Transverse colon (tissue), 4 donors: ENCODE measurements around the gene DOCK10. TPM values are rescaled to one million over a fixed set of nuclear protein-coding genes. Genes with fewer than 3 reads are reported as not detected.

ENCODE experiments used
- DNase-seq: peaks from one replicate; pipeline ENCODE4 v3.0.0-alpha.2; 2019
- H3K27ac ChIP-seq, 4 donors: fragments of 200-600 bp; sonication (generic); 2 replicates each; pipeline ENCODE4 v1.5.1; 2016 to 2018; ENCODE audit warnings: inconsistent platforms in 4 of 4
- H3K27me3 ChIP-seq: fragments of 200-600 bp; sonication (generic); 2 replicates; pipeline ENCODE4 v1.5.1; 2017; ENCODE audit warnings: inconsistent platforms
- H3K36me3 ChIP-seq, 4 donors: fragments of 200-600 bp; sonication (generic); 2 replicates each; pipeline ENCODE4 v1.5.1; 2017 to 2019; ENCODE audit warnings: inconsistent platforms in 4 of 4
- H3K4me1 ChIP-seq, 4 donors: fragments of 200-600 bp; sonication (generic); 2 replicates each; pipeline ENCODE4 v1.5.1; 2017 to 2020; ENCODE audit warnings: inconsistent platforms in 4 of 4
- H3K4me3 ChIP-seq, 4 donors: fragments of 200-600 bp; sonication (generic); 1 replicate in 1 of 4; 2 replicates in 3 of 4; pipeline versions ENCODE4 v1.5.1 to v1.6.1; 2017 to 2019; ENCODE audit warnings: inconsistent platforms in 4 of 4
- H3K9me3 ChIP-seq, 2 donors: fragments of 200-600 bp; sonication (generic); 2 replicates each; pipeline ENCODE4 v1.5.1; 2017 to 2019; ENCODE audit warnings: inconsistent platforms in 2 of 2
- CTCF ChIP-seq, 5 experiments: fragments of 200-600 bp in 3 of 5; fragments of 450-650 bp in 2 of 5; sonication (generic) in 3 of 5; IDR thresholded peaks; 1 replicate in 2 of 5; 2 replicates in 3 of 5; pipeline ENCODE4 v1.5.1; 2016 to 2017; ENCODE audit warnings: antibody characterized with exemption in 5 of 5, inconsistent platforms in 3 of 5, mild to moderate bottlenecking in 2 of 5, moderate library complexity in 1 of 5
- EP300 ChIP-seq: sonication (generic); formaldehyde crosslinking; IDR thresholded peaks from one replicate; pipeline ENCODE4 v1.6.1; 2017; ENCODE audit warnings: antibody characterized with exemption, low read depth
- POLR2A ChIP-seq: fragments of 450-650 bp; IDR thresholded peaks from one replicate; pipeline ENCODE4 v1.6.1; 2016; ENCODE audit warnings: antibody characterized with exemption, mild to moderate bottlenecking, moderate library complexity
- POLR2AphosphoS5 ChIP-seq, 3 donors: sonication (generic); formaldehyde crosslinking; IDR thresholded peaks; one replicate each; pipeline ENCODE4 v1.6.1; 2016; ENCODE audit warnings: antibody characterized with exemption in 3 of 3
- WGBS, 2 donors: methylation state at CpG; one replicate each; pipeline ENCODE4 v1.1.5; 2018; ENCODE audit warnings: low coverage in 1 of 2; 5-methylcytosine and 5-hydroxymethylcytosine counted together
- in situ Hi-C, 4 donors: fragments of 200-750 bp; cut with MboI; loops; one replicate each; pipeline versions ENCODE4 v1.15.0 to v1.15.1; 2017; ENCODE audit warnings: low sequenced_read_pairs in 3 of 4, low pct_ligation_motif_present in 1 of 4, low pct_unique_long_range_greater_than_20kb in 1 of 4
- intact Hi-C: fragments of 100-400 bp; cut with DNase I; formaldehyde crosslinking; loops from one replicate; pipeline ENCODE4 v1.15.1; 2023; ENCODE audit warnings: low total_unique reads
- total RNA-seq, 4 donors: library from RNA; depleted of rRNA; stranded (reverse); fragments of >200 nt; gene quantifications; one replicate each; pipeline ENCODE4 v1.1.0, GENCODE V29; 2016

The DOCK10 gene
- total RNA-seq, 4 donors from 2014 or later, result 5.2 to 64.7 (median 14.5) TPM

DNA sequence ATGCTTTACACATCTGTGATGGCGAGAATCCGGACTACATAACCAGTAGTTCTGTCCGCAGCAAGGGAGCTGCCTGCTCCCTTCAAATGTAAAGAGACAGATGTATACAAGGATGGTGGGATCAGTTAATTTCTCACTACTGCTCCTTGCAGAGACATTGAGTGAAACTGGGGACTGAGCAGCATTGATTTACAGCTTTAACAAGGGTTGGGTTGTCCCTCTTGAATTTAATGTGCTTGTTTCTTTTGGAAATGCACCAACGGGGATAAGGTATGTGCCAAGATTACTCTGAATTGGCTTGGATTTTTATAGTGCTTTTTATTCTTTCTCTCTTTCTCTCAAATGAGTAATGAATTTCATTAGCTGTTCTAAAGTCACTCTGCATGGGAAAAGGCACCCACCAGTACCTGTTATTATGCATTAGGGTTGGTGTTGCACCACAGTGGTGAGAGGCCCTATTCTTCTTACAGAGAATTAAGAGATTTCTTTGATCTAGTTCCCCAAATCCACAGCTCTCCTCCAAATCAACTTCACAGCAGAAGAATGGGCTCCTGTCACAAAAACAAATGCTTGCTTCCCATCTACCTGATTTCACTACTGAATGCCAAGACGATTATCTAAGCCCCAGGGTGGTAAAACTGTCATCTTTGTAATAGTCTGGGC, 107.6 kb downstream of the DOCK10 start:
- no peak for DNase-seq
- Histone ChIP-seq H3K27ac (no peak overlapping the region), H3K27me3 (no peaks in the 10 kb centered on the region), H3K4me1 (peaks cover 0 to 19% (median 3%) of the 10 kb centered on the region in 4 donors), H3K36me3 (no peaks in the 10 kb centered on the region), H3K4me3 (no peak overlapping the region), H3K9me3 (no peaks in the 10 kb centered on the region)
- 56 to 64% methylated on average over 5 of the region's 5 CpGs for WGBS, 2 donors
- TF ChIP-seq POLR2A (no peak), POLR2AphosphoS5 (IDR thresholded peaks at IDR 0.05) (no peak), CTCF (IDR thresholded peaks at IDR 0.05) (no peak), EP300 (no peak)
- in situ Hi-C loops (no loop called here), intact Hi-C loops (no loop called here)

DNA sequence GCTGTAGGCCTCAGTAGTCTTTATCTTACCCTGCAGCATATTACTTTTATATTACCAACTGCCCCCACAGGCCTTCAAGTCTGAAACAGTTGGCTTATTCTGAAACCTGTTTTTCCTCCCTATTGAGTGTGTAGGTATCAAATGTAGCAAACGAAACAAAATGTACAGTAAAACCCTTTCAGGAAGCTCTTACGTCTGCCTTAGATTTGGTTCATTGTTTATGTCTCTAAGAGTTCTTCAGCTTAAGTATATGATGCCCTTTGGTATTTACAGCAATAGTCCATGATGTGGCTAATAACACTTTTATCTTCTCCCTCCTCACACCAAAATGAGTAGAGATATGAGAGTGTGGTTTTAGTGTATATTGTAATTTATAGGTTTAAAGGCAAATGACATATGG, 108.8 kb downstream of the DOCK10 start:
- H3K27me3 ChIP-seq, result no peaks in the 10 kb centered on the region
- WGBS, 2 donors, result 55 to 75% methylated on average over 2 of the region's 2 CpGs
- peaks cover 0 to 24% (median 1%) of the 10 kb centered on the region in 4 donors for H3K4me1 ChIP-seq
- H3K9me3 ChIP-seq, result no peaks in the 10 kb centered on the region
- no peak for TF ChIP-seq POLR2A
- H3K36me3 ChIP-seq, result no peaks in the 10 kb centered on the region
- intact Hi-C loops, result no loop called here
- no peak for DNase-seq
- H3K4me3 ChIP-seq, result no peak overlapping the region
- in situ Hi-C loops, result no loop called here
- peak overlapping the region in 1 of 4 donors; percentile 5 for H3K27ac ChIP-seq

GRCh38 chr2:224932522-224932921, 109.7 kb downstream of the DOCK10 start:
- in situ Hi-C loops (no loop called here), intact Hi-C loops (no loop called here)
- Histone ChIP-seq H3K27me3 (no peaks in the 10 kb centered on the region), H3K27ac (peak overlapping the region in 1 of 4 donors; percentile 26), H3K4me1 (peaks cover 4 to 33% (median 6%) of the 10 kb centered on the region in 4 donors), H3K9me3 (no peaks in the 10 kb centered on the region), H3K36me3 (no peaks in the 10 kb centered on the region), H3K4me3 (no peak overlapping the region)
- DNase-seq, result no peak
- TF ChIP-seq POLR2A (no peak), EP300 (no peak), CTCF (IDR thresholded peaks at IDR 0.05) (no peak), POLR2AphosphoS5 (IDR thresholded peaks at IDR 0.05) (no peak)
- 86 to 90% methylated on average over 3 of the region's 3 CpGs for WGBS, 2 donors

GRCh38 chr2:224931956-224932355, 110.3 kb downstream of the DOCK10 start:
- no peaks in the 10 kb centered on the region for H3K36me3 ChIP-seq
- 73 to 85% methylated on average over 2 to 4 of the region's 4 CpGs for WGBS, 2 donors
- TF ChIP-seq POLR2AphosphoS5 (IDR thresholded peaks at IDR 0.05) (no peak), EP300 (no peak), CTCF (IDR thresholded peaks at IDR 0.05) (no peak), POLR2A (no peak)
- no peak for DNase-seq
- no peaks in the 10 kb centered on the region for H3K9me3 ChIP-seq
- no peaks in the 10 kb centered on the region for H3K27me3 ChIP-seq
- in situ Hi-C loops, result no loop called here
- H3K27ac ChIP-seq, result peak overlapping the region in 1 of 4 donors; percentile 26
- peaks cover 5 to 39% (median 9%) of the 10 kb centered on the region in 4 donors for H3K4me1 ChIP-seq
- no peak overlapping the region for H3K4me3 ChIP-seq
- intact Hi-C loops, result no loop called here

DNA sequence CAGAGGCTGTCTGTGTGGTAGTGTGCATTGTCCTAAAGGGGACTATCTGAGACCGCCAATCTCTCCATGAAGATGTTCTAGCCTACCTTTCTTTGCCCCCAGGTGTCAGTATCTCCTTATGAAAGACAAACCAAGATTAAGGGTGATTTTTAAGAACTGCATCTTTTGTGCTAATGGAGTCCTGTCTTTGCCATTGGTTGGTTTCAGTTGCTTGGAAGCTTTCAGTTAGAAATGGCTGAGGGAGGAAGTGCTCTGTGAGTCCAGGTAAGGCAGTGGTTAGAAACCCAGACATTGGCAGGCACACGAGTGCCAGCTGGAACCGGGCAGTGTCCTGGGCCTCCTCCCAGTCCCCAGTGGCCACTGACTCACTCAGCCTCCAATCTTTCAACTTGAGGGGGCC, 111.3 kb downstream of the DOCK10 start:
- Histone ChIP-seq H3K9me3 (no peaks in the 10 kb centered on the region), H3K4me3 (no peak overlapping the region), H3K27ac (peak overlapping the region; percentile 0 to 48 (median 33)), H3K4me1 (peaks cover 5 to 49% (median 16%) of the 10 kb centered on the region in 4 donors), H3K36me3 (no peaks in the 10 kb centered on the region), H3K27me3 (no peaks in the 10 kb centered on the region)
- peak in 3 of 5 experiments; percentile 9 to 38 (median 27) for TF ChIP-seq CTCF (IDR thresholded peaks at IDR 0.05)
- TF ChIP-seq EP300, result no peak
- WGBS, 2 donors, result 76 to 85% methylated on average over 3 of the region's 3 CpGs
- in situ Hi-C loops (no loop called here), intact Hi-C loops (no loop called here)
- no peak for DNase-seq
